Loucy (cell line): ENCODE measurements around the gene NDUFB5.

Experiments used
- H2AFZ ChIP-seq: fragments of 200-600 bp; sonication (generic); 2 replicates; pipeline ENCODE4 v1.6.0; 2016; ENCODE audit warnings: antibody characterized with exemption, mild to moderate bottlenecking, low read length, moderate library complexity
- H3F3A ChIP-seq: fragments of 200-600 bp; 2 replicates; pipeline ENCODE4 v1.6.0; 2016; ENCODE audit warnings: antibody characterized with exemption, low read depth, mild to moderate bottlenecking
- H3K27me3 ChIP-seq: fragments of 200-600 bp; sonication (generic); 2 replicates; pipeline ENCODE4 v1.6.1; 2014; ENCODE audit warnings: low read length, mild to moderate bottlenecking; ENCODE audit not compliant: insufficient read depth, poor library complexity, severe bottlenecking
- H3K36me3 ChIP-seq: fragments of 200-600 bp; sonication (generic); 2 replicates; pipeline ENCODE4 v1.6.1; 2016; ENCODE audit warnings: low read length; ENCODE audit not compliant: insufficient read depth
- H3K4me1 ChIP-seq: fragments of 200-600 bp; sonication (generic); 2 replicates; pipeline ENCODE4 v1.5.1; 2014; ENCODE audit warnings: low read length, mild to moderate bottlenecking; ENCODE audit not compliant: insufficient read depth, poor library complexity, severe bottlenecking
- H3K4me2 ChIP-seq: fragments of 200-600 bp; sonication (generic); 2 replicates; pipeline ENCODE4 v1.6.0; 2014; ENCODE audit warnings: antibody characterized with exemption, low read length, low read depth, mild to moderate bottlenecking; ENCODE audit not compliant: poor library complexity, severe bottlenecking
- H3K4me3 ChIP-seq: fragments of 200-600 bp; sonication (generic); 2 replicates; pipeline ENCODE4 v1.5.1; 2014; ENCODE audit warnings: low read length, mild to moderate bottlenecking, mixed read lengths; ENCODE audit not compliant: poor library complexity, severe bottlenecking
- H3K79me2 ChIP-seq: fragments of 200-600 bp; sonication (generic); 2 replicates; pipeline ENCODE4 v1.6.1; 2014; ENCODE audit warnings: low read length; ENCODE audit not compliant: insufficient read depth
- H3K9ac ChIP-seq: fragments of 200-600 bp; sonication (generic); 2 replicates; pipeline ENCODE4 v1.6.0; 2014; ENCODE audit warnings: mild to moderate bottlenecking, low read depth, low read length, moderate library complexity; ENCODE audit not compliant: poor library complexity, severe bottlenecking
- H3K9me2 ChIP-seq: fragments of 200-600 bp; sonication (generic); replicated peaks from 2 replicates; pipeline ENCODE4 v1.6.1; 2016; ENCODE audit warnings: low read depth, low read length, mixed read lengths
- H3K9me3 ChIP-seq: fragments of 200-600 bp; sonication (generic); 2 replicates; pipeline ENCODE4 v1.6.1; 2014; ENCODE audit warnings: mild to moderate bottlenecking, antibody characterized with exemption, low read length, low read depth; ENCODE audit not compliant: insufficient read depth
- H4K20me1 ChIP-seq: fragments of 200-600 bp; sonication (generic); 2 replicates; pipeline ENCODE4 v1.6.0; 2014; ENCODE audit warnings: antibody characterized with exemption, low read length, mild to moderate bottlenecking; ENCODE audit not compliant: insufficient read depth, poor library complexity, severe bottlenecking
- EZH2phosphoT487 ChIP-seq: fragments of 200-600 bp; IDR thresholded peaks from 2 replicates; pipeline ENCODE4 v1.6.1; 2018; ENCODE audit warnings: antibody characterized with exemption, mild to moderate bottlenecking, moderate library complexity, borderline replicate concordance
- TF ChIP-seq, protein P1 (sequence below): fragments of 200-600 bp; sonication (generic); conservative IDR thresholded peaks from 2 replicates; pipeline ENCODE4 v1.5.1; 2014; ENCODE audit warnings: mild to moderate bottlenecking, antibody characterized with exemption, low read length

NDUFB5 gene

DNA sequence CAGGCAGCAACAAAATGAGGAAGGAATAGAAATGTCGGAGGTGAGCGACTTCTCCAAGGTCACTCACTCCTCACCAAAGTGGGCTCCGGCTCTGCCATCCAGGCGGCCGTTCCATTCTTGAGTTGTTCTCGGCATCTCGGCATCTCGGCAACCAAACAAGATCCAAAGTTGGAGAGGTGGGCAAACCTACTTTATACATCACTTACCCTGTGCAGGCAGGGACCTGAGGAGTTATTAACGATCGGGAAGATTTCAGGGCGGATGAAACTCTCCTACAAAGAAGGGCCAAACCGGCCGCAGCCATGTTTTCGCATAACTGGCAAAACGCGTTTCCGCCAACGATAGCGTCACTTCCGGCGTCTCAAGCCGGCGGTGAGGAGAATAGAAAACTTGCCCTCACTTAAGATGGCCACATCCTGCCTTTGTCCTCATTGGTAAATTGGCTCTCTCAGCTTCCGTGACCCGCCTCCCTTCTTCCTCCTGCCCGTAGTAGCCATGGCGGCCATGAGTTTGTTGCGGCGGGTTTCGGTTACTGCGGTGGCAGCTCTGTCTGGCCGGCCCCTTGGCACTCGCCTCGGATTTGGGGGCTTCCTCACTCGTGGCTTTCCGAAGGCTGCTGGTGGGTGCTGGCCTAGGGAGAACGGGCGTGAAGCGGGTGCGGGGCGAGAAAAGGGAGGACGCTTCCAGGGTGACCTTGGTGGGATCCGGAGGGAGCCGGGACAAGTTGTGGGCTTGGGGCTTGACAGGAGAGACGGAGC is at the start of gene NDUFB5, which contains the start of gene MRPL47:
Gene NDUFB5 (plus strand): TSS at position 474 of the 758 bp plus-strand sequence. CDS start 22 bp downstream, at position 496.
Gene MRPL47 (minus strand): TSS at position 318 of the 758 bp plus-strand sequence. CDS start 14 bp downstream, at position 304.
- Histone ChIP-seq H3F3A (peaks cover 10% of the 10 kb centered on the region; the same call in 1 of the 2 replicates), H4K20me1 (peaks cover 27% of the 10 kb centered on the region), H3K9me3 (no peaks in the 10 kb centered on the region), H3K79me2 (peaks cover 60% of the 10 kb centered on the region), H3K4me1 (peaks cover 31% of the 10 kb centered on the region), H2AFZ (peak within 1 kb of the TSS; percentile 90), H3K36me3 (peaks cover 15% of the 10 kb centered on the region), H3K27me3 (no peaks in the 10 kb centered on the region), H3K4me2 (peak within 1 kb of the TSS; percentile 80), H3K9me2 (no peaks in the 10 kb centered on the region), H3K4me3 (peak within 1 kb of the TSS; percentile 82), H3K9ac (peak within 1 kb of the TSS; percentile 90)
- no peak for TF ChIP-seq EZH2phosphoT487
- TF ChIP-seq, protein P1, sequence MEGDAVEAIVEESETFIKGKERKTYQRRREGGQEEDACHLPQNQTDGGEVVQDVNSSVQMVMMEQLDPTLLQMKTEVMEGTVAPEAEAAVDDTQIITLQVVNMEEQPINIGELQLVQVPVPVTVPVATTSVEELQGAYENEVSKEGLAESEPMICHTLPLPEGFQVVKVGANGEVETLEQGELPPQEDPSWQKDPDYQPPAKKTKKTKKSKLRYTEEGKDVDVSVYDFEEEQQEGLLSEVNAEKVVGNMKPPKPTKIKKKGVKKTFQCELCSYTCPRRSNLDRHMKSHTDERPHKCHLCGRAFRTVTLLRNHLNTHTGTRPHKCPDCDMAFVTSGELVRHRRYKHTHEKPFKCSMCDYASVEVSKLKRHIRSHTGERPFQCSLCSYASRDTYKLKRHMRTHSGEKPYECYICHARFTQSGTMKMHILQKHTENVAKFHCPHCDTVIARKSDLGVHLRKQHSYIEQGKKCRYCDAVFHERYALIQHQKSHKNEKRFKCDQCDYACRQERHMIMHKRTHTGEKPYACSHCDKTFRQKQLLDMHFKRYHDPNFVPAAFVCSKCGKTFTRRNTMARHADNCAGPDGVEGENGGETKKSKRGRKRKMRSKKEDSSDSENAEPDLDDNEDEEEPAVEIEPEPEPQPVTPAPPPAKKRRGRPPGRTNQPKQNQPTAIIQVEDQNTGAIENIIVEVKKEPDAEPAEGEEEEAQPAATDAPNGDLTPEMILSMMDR = no peak

DNA sequence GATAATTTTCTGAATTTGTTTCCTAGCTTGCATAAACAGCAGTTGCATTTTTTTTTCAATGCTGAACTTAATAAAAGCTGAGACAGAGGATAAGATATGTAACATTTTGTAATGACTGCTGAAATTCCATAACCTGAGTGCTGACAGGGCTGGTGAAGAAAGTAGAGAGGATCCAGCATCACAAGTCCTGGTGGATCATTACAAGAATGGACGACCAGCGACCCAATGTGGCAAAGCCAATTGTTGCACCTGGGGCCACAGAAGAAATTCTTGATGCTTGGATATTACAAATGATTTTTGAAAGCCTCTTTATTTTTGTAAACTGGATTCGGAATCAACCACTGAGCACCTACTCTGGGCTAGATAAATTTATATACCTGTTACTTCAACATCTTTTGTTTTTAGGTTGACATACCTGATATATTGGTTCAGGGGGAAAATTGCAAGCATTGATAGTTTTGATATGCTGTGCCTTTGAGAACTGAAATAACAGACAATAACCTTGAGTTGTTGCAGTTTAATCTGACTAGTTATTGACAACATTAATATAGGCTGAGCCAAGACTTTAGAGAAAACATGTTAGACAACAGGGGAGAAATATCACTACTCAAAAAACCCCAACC is 45.7 kb upstream of the NDUFB5 start:
- peaks cover 11% of the 10 kb centered on the region for H3K4me1 ChIP-seq
- no peaks in the 10 kb centered on the region for H3K9me3 ChIP-seq
- H3K4me3 ChIP-seq = no peak overlapping the region
- peak overlapping the region; percentile 86 for H2AFZ ChIP-seq
- H4K20me1 ChIP-seq = peaks cover 4% of the 10 kb centered on the region
- no peak overlapping the region for H3K4me2 ChIP-seq
- no peaks in the 10 kb centered on the region for H3K9me2 ChIP-seq
- H3K79me2 ChIP-seq = peaks cover 7% of the 10 kb centered on the region
- TF ChIP-seq, protein P1 = peak; percentile 91
- TF ChIP-seq EZH2phosphoT487 = no peak
- H3K27me3 ChIP-seq = no peaks in the 10 kb centered on the region
- H3F3A ChIP-seq = no peaks in the 10 kb centered on the region
- H3K9ac ChIP-seq = no peak overlapping the region
- H3K36me3 ChIP-seq = no peaks in the 10 kb centered on the region

DNA sequence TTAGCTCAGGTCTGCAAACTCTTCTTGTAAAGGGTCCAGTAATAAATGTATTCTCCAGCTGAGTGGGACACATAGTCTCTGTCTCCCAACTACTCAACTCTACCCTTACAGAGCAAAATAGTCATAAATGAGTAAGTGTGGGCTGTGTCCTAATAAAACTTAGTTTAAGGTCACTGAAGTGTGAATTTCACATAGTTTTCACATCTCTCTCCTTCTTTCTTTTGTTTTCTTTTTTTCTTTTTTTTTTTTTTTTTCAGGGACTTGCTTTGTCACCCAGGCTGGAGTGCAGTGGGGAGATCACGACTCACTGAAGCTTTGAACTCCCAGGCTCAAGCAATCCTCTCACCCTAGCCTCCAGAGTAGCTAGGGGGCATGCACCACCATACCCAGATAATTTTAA is 43.8 kb upstream of the NDUFB5 start:
- H4K20me1 ChIP-seq = peaks cover 23% of the 10 kb centered on the region
- peaks cover 25% of the 10 kb centered on the region for H3K4me1 ChIP-seq
- no peaks in the 10 kb centered on the region for H3K9me3 ChIP-seq
- no peaks in the 10 kb centered on the region for H3K9me2 ChIP-seq
- no peak overlapping the region for H2AFZ ChIP-seq
- H3K27me3 ChIP-seq = no peaks in the 10 kb centered on the region
- no peaks in the 10 kb centered on the region for H3K36me3 ChIP-seq
- H3K4me2 ChIP-seq = no peak overlapping the region
- peaks cover 27% of the 10 kb centered on the region for H3K79me2 ChIP-seq
- H3K9ac ChIP-seq = no peak overlapping the region
- no peaks in the 10 kb centered on the region for H3F3A ChIP-seq
- no peak for TF ChIP-seq EZH2phosphoT487
- TF ChIP-seq, protein P1 = no peak
- no peak overlapping the region for H3K4me3 ChIP-seq
